Large intestine (tissue), 3 donors: ENCODE data around the gene MOB1B. TPM values are rescaled to one million over a fixed set of nuclear protein-coding genes. Genes with fewer than 3 reads are reported as not detected.

Experiments
- DNase-seq, 2 donors: peaks; one replicate each; pipeline versions ENCODE4 v3.0.0 to v3.0.0-alpha.2; 2013
- H3K27ac ChIP-seq: one replicate; pipeline ENCODE4 v1.5.1; 2013; ENCODE audit warnings: low read length
- H3K27me3 ChIP-seq: 2 replicates; pipeline ENCODE4 v1.6.1; 2013; ENCODE audit warnings: low read length; ENCODE audit not compliant: control insufficient read depth, insufficient read depth
- H3K36me3 ChIP-seq: 2 replicates; pipeline ENCODE4 v1.6.1; 2013; ENCODE audit warnings: low read length; ENCODE audit not compliant: control insufficient read depth, insufficient read depth
- H3K4me1 ChIP-seq: one replicate; pipeline ENCODE4 v1.6.1; 2013; ENCODE audit warnings: low read length; ENCODE audit not compliant: control insufficient read depth, insufficient read depth
- H3K4me3 ChIP-seq: one replicate; pipeline ENCODE4 v1.5.1; 2013; ENCODE audit warnings: low read length
- H3K9me3 ChIP-seq: one replicate; pipeline ENCODE4 v1.6.1; 2013; ENCODE audit warnings: mild to moderate bottlenecking, low read depth, low read length, moderate library complexity; ENCODE audit not compliant: control insufficient read depth
- WGBS: methylation state at CpG from one replicate; pipeline ENCODE4 v1.1.5; 2013; ENCODE audit warnings: low lambda C conversion rate; ENCODE audit not compliant: insufficient coverage; 5-methylcytosine and 5-hydroxymethylcytosine counted together
- polyA plus RNA-seq: library from polyadenylated mRNA; unstranded; fragments of 120-200 nt; gene quantifications from one replicate; pipeline ENCODE4 v1.2.1, GENCODE V29; 2013

The MOB1B gene
- polyA plus RNA-seq, 1 donor: 22.1 TPM

- no peaks in the 10 kb centered on the region for H3K27me3 ChIP-seq
- peaks cover 2% of the 10 kb centered on the region for H3K36me3 ChIP-seq
- no peak for DNase-seq
- no peak overlapping the region for H3K27ac ChIP-seq
- no peak overlapping the region for H3K4me3 ChIP-seq
- WGBS: 92% methylated on average over 2 of the region's 2 CpGs
- H3K9me3 ChIP-seq: no peaks in the 10 kb centered on the region
- H3K4me1 ChIP-seq: no peaks in the 10 kb centered on the region
Observed at GRCh38 chr4:70930530-70931256, 28.5 kb downstream of the MOB1B start.

DNA sequence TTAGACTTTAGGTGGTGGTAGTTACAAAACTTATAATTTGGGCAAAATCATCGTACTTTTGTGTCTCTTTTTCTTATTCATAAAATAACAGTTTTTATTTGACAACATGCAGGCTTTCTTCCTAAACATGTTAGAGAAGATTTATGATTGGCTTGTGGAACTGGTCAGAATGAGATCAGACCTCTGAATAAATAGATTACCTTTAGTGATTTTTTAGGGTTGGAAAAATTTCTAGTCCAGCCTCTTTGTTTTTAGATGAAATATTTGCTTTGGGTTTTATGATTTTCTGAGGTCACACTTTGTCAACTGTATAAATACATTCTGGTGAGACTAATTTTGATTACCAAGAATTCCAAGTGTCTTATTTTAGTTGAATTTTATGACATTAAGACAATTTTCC is 29.2 kb downstream of the MOB1B start:
- peaks cover 2% of the 10 kb centered on the region for H3K36me3 ChIP-seq
- H3K4me1 ChIP-seq: no peaks in the 10 kb centered on the region
- no peaks in the 10 kb centered on the region for H3K9me3 ChIP-seq
- WGBS: 100% methylated on average over 1 of the region's 1 CpG
- no peaks in the 10 kb centered on the region for H3K27me3 ChIP-seq
- no peak overlapping the region for H3K4me3 ChIP-seq
- H3K27ac ChIP-seq: no peak overlapping the region
- no peak for DNase-seq

DNA sequence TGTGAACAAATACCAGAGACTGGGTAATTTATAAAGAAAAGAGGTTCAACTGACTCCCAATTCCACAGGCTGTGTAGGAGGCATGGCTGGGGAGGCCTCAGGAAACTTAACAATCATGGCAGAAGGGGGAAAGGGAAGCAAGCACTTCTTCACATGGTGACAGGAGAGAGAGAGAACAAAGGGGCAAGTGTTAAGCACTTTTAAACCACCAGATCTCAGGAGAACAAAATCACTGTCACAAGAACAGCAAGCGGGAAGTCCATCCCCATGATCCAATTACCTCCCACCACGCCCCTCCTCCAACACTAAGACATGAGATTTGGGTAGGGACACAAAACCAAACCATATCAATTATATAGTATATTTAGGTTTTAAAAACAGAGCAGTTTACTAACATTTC is 30.8 kb downstream of the MOB1B start:
- Histone ChIP-seq H3K27me3 (no peaks in the 10 kb centered on the region), H3K27ac (no peak overlapping the region), H3K4me3 (no peak overlapping the region), H3K9me3 (no peaks in the 10 kb centered on the region), H3K36me3 (peaks cover 2% of the 10 kb centered on the region), H3K4me1 (no peaks in the 10 kb centered on the region)
- no CpG with 5 or more reads among the region's 2 CpGs for WGBS
- DNase-seq: no peak

DNA sequence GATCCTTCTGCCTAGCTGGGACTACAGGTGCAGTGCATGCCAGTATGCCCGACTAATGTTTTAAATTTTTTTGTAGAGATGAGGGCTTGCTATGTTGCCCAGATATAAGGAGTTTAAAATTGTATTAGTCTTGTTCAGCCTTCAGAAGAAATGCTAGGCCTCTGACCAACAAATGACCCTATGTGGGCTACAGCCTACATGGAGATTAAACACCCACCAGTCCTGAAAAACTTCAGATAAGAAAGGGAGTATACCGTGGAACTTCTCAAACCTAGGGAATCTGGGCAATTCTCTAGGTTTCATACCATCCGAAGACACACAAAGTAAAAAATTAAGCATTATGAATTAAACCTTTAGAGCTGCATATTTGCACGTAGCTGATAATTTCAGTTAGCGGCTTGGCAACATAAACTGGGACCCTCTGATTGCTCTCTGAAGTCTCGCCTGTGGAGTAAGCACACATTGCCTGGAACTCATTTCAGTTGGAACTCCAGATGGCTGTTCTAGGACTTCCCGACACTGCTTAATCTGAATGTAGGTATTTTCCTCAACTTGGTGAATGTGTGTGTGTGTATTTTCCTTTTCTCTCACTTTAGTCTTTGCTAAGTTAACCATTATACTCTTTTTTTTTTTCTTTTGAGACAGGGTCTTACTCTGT is 33.0 kb downstream of the MOB1B start:
- no peak overlapping the region for H3K27ac ChIP-seq
- 100% methylated on average over 1 of the region's 7 CpGs for WGBS

GRCh38 chr4:70936200-70936787 is 34.1 kb downstream of the MOB1B start:
- no peak for DNase-seq
- Histone ChIP-seq H3K4me3 (no peak overlapping the region), H3K27ac (no peak overlapping the region), H3K4me1 (no peaks in the 10 kb centered on the region), H3K36me3 (peaks cover 3% of the 10 kb centered on the region), H3K9me3 (no peaks in the 10 kb centered on the region), H3K27me3 (no peaks in the 10 kb centered on the region)
- 100% methylated on average over 1 of the region's 4 CpGs for whole genome bisulfite sequencing

More for the DNA sequence above, 33.0 kb downstream of the MOB1B start:
- Histone ChIP-seq H3K4me1 (no peaks in the 10 kb centered on the region), H3K36me3 (peaks cover 3% of the 10 kb centered on the region), H3K9me3 (no peaks in the 10 kb centered on the region), H3K27me3 (no peaks in the 10 kb centered on the region), H3K4me3 (no peak overlapping the region)
- no peak for DNase-seq

GRCh38 chr4:70938086-70938485 is 35.9 kb downstream of the MOB1B start:
- no CpG with 5 or more reads among the region's 3 CpGs for WGBS
- Histone ChIP-seq H3K27ac (no peak overlapping the region), H3K9me3 (no peaks in the 10 kb centered on the region), H3K4me1 (no peaks in the 10 kb centered on the region), H3K4me3 (no peak overlapping the region), H3K27me3 (no peaks in the 10 kb centered on the region), H3K36me3 (peaks cover 3% of the 10 kb centered on the region)
- DNase-seq: no peak

DNA sequence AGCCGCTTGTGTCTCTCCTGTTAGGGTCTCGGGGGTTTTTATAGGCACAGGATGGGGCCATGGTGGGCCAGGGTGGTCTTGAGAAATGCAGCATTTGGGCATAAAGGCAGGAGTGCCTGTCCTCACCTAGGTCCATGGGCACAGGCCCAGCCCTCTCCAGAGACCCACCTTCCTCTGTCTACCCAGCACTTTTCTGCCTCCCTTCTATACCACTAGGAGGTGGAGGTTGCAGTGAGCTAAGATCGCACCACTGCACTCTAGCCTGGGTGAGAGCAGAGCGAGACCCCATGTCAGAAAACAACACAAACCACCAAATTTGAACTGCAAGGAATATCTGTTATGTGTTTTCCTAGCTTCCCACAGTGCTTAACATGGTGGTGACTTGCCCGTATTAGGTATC is 38.0 kb downstream of the MOB1B start:
- no peaks in the 10 kb centered on the region for H3K4me1 ChIP-seq
- H3K9me3 ChIP-seq: no peaks in the 10 kb centered on the region
- 100% methylated on average over 1 of the region's 5 CpGs for WGBS
- DNase-seq: no peak
- H3K36me3 ChIP-seq: peaks cover 3% of the 10 kb centered on the region
- H3K27me3 ChIP-seq: no peaks in the 10 kb centered on the region
- H3K4me3 ChIP-seq: no peak overlapping the region
- H3K27ac ChIP-seq: no peak overlapping the region

GRCh38 chr4:70943114-70943513 is 40.9 kb downstream of the MOB1B start:
- no peak for DNase-seq

DNA sequence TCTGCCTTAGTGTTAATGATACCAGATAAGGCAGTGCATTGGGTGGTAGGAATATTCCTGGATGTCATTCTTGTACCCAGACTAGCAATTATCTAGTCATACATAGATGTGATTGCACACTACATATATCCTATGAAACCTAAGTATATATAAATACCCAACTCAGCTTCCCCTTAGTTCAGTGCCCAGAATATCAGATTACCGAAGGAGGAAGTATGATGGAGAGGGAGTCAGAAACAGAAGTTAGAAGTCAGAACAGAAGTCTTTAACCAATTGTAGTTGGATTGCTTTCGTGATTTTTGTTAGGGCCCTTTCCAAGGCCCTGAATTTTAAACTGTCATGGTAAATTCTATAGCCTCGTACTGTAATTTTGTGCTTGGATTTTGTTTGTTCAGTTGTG is 42.9 kb downstream of the MOB1B start:
- H3K27me3 ChIP-seq: no peaks in the 10 kb centered on the region
- no peak for DNase-seq
- H3K4me3 ChIP-seq: no peak overlapping the region
- no peak overlapping the region for H3K27ac ChIP-seq
- H3K9me3 ChIP-seq: no peaks in the 10 kb centered on the region
- WGBS: 80% methylated on average over 1 of the region's 3 CpGs
- no peaks in the 10 kb centered on the region for H3K36me3 ChIP-seq
- no peaks in the 10 kb centered on the region for H3K4me1 ChIP-seq

More at GRCh38 chr4:70943114-70943513, 40.9 kb downstream of the MOB1B start:
- no peak overlapping the region for H3K27ac ChIP-seq
- H3K9me3 ChIP-seq: no peaks in the 10 kb centered on the region
- no peaks in the 10 kb centered on the region for H3K4me1 ChIP-seq
- H3K36me3 ChIP-seq: peaks cover 3% of the 10 kb centered on the region
- H3K4me3 ChIP-seq: no peak overlapping the region
- H3K27me3 ChIP-seq: no peaks in the 10 kb centered on the region

- no peak overlapping the region for H3K4me3 ChIP-seq
- no peak overlapping the region for H3K27ac ChIP-seq
- no peaks in the 10 kb centered on the region for H3K4me1 ChIP-seq
- DNase-seq: no peak
- no CpG with 5 or more reads among the region's 3 CpGs for WGBS
- no peaks in the 10 kb centered on the region for H3K9me3 ChIP-seq
- H3K36me3 ChIP-seq: no peaks in the 10 kb centered on the region
- no peaks in the 10 kb centered on the region for H3K27me3 ChIP-seq
Observed at GRCh38 chr4:70945452-70946055, 43.4 kb downstream of the MOB1B start.
